Measurements from ENCODE around the gene S100A14.
A peak's percentile ranks its signal among the peaks of the same experiment; 100 is the strongest.
"Not testable (repeated sequence)": the region's sequence is repeated elsewhere in the genome, so short reads cannot be mapped to it uniquely, and the experiment has no call there.

The S100A14 gene

GRCh38 chr1:153647346-153647714 is 31.2 kb upstream of the S100A14 start:
- H3K9me3 Mint-ChIP-seq, result no peaks in the 10 kb centered on the region
- peak overlapping the region; percentile 65 for H3K27ac Mint-ChIP-seq
- H3K4me1 Mint-ChIP-seq, result peaks cover 48% of the 10 kb centered on the region
- peaks cover 50% of the 10 kb centered on the region for H3K36me3 Mint-ChIP-seq (ENCODE audit: low read depth)
- ATAC-seq (no peak), DNase-seq (no peak)
- H3K4me3 Mint-ChIP-seq, result no peak overlapping the region
- H3K27me3 Mint-ChIP-seq, result no peaks in the 10 kb centered on the region

DNA sequence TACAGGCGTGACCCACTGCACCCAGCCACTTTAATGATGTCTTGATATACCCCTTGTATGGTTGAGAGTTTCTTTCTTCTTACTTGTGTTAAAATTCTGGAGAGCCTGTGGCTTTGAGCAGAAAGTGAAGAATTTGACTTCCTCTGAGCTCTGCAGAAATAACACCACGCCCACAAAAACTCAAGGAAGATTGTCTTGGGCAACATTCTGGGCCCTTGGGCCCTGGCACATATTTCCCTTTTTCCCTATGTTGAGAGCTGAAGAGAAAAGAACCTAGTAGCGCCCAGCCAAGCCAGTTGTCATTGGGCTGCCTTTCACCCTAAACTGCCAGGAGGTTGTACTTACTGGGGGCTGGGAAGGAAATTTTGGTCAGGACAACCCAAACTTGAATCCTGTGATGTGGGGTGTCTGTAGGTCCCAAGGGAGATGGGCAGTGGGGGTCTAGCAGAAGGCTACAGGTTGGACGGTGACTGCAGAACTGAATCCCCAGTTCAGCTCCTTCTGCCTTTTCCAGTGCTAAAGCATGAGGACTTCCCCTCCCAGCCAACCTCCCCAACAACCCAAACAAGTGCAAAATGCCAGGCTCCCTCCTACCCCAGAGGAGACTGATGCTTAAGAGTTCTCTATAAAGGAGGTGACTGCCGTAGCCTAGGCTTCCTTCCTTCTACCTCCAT is 30.7 kb upstream of the S100A14 start:
- Mint-ChIP-seq H3K36me3 (ENCODE audit: low read depth) (peaks cover 55% of the 10 kb centered on the region), H3K27ac (peak overlapping the region; percentile 65), H3K4me1 (peaks cover 51% of the 10 kb centered on the region), H3K27me3 (no peaks in the 10 kb centered on the region), H3K9me3 (no peaks in the 10 kb centered on the region), H3K4me3 (no peak overlapping the region)
- no peak for DNase-seq
- ATAC-seq, result no peak

DNA sequence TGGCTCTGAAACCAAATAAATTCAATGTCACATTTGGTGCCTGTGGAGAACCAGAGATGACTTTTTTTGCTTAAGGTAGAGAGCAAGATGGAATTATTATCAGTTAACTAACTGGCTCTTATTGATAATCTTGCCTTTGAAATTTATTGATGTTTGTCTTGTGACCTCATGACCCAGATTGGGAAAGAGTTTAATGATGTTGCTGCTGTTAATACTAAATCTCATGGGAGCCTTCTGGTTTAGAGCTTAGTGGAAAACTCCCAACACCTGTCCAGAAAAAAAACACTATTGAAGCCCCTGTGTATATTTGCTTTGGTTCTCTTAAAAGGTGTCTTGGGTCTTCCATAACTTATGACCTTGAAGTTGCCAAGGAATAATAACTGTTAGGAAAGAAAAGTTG is 27.7 kb upstream of the S100A14 start:
- peaks cover 74% of the 10 kb centered on the region for H3K36me3 Mint-ChIP-seq (ENCODE audit: low read depth)
- peaks cover 47% of the 10 kb centered on the region for H3K4me1 Mint-ChIP-seq
- DNase-seq, result no peak
- H3K9me3 Mint-ChIP-seq, result no peaks in the 10 kb centered on the region
- no peak overlapping the region for H3K4me3 Mint-ChIP-seq
- no peak for ATAC-seq
- H3K27me3 Mint-ChIP-seq, result no peaks in the 10 kb centered on the region
- peak overlapping the region; percentile 40 for H3K27ac Mint-ChIP-seq

DNA sequence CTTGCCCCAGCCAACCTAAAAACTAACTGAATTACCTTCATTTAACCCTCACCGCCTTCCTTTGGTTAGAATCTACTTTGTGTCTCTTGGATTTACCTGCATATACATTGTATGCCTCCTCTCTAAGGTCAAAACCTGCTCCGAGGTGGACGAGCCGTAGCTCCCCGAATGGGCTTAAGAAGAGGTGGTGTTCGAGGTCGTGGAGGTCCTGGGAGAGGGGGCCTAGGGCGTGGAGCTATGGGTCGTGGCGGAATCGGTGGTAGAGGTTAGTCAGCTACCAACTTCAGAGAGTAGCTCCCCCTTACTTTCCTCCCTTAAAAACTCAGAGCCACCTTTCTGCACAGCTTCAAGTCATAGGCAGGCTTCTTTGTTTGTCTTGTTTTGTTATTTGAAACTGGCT is 27.0 kb upstream of the S100A14 start:
- Mint-ChIP-seq H3K9me3 (no peaks in the 10 kb centered on the region), H3K27ac (peak overlapping the region; percentile 61), H3K4me3 (no peak overlapping the region), H3K4me1 (peaks cover 40% of the 10 kb centered on the region), H3K27me3 (no peaks in the 10 kb centered on the region), H3K36me3 (ENCODE audit: low read depth) (peaks cover 78% of the 10 kb centered on the region)
- DNase-seq (no peak), ATAC-seq (no peak)

DNA sequence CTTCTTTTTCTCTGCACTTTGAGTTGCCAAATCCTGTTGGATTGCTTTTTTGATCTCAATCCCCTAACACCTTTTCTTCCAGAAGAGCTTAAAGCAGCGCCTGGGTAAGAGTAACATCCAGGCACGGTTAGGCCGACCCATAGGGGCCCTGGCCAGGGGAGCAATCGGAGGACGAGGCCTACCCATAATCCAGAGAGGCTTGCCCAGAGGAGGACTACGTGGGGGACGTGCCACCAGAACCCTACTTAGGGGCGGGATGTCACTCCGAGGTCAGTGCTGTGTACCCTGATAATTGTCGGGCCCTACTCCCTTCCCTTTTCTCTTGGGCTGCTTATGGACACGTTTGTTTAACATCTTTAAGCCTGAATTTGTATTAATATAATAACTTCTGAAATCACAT is 26.0 kb upstream of the S100A14 start:
- H3K27me3 Mint-ChIP-seq, result no peaks in the 10 kb centered on the region
- peaks cover 79% of the 10 kb centered on the region for H3K36me3 Mint-ChIP-seq (ENCODE audit: low read depth)
- H3K4me1 Mint-ChIP-seq, result peaks cover 40% of the 10 kb centered on the region
- no peaks in the 10 kb centered on the region for H3K9me3 Mint-ChIP-seq
- peak overlapping the region; percentile 7 for H3K27ac Mint-ChIP-seq
- no peak for DNase-seq
- no peak for ATAC-seq
- H3K4me3 Mint-ChIP-seq, result no peak overlapping the region

GRCh38 chr1:153640861-153641260 is 24.7 kb upstream of the S100A14 start:
- H3K9me3 Mint-ChIP-seq, result no peaks in the 10 kb centered on the region
- no peak overlapping the region for H3K27ac Mint-ChIP-seq
- no peaks in the 10 kb centered on the region for H3K27me3 Mint-ChIP-seq
- peaks cover 80% of the 10 kb centered on the region for H3K36me3 Mint-ChIP-seq (ENCODE audit: low read depth)
- H3K4me1 Mint-ChIP-seq, result peaks cover 45% of the 10 kb centered on the region
- H3K4me3 Mint-ChIP-seq, result no peak overlapping the region
- DNase-seq, result no peak
- ATAC-seq, result no peak

GRCh38 chr1:153640213-153640612 is 24.1 kb upstream of the S100A14 start:
- not testable (repeated sequence) for H3K4me3 Mint-ChIP-seq, DNase-seq, H3K9me3 Mint-ChIP-seq, H3K27me3 Mint-ChIP-seq, H3K27ac Mint-ChIP-seq, ATAC-seq
- Mint-ChIP-seq H3K4me1 (peaks cover 48% of the 10 kb centered on the region), H3K36me3 (ENCODE audit: low read depth) (peaks cover 77% of the 10 kb centered on the region)

DNA sequence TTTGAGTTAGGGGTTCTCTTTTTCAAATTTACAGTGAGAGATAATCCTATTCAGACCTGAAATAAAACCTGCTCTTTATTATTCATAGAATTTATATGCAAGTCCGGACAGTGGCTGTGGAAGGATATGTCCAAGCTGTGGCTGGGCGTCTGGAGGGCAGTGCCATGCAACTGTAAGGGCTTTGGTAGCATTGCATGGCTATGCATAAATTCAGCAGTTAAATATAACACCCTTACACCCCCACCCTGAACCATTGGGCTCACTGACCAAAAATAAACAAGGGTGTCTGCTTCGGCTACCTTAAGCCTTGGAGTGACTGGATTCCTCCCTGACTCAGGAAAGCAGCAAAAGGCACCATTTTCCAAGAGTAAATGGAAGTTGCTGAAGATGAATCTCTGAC is 23.2 kb upstream of the S100A14 start:
- Mint-ChIP-seq H3K4me1 (peaks cover 43% of the 10 kb centered on the region), H3K27ac (no peak overlapping the region), H3K27me3 (no peaks in the 10 kb centered on the region), H3K9me3 (no peaks in the 10 kb centered on the region), H3K4me3 (no peak overlapping the region), H3K36me3 (ENCODE audit: low read depth) (peaks cover 73% of the 10 kb centered on the region)
- no peak for ATAC-seq
- no peak for DNase-seq

DNA sequence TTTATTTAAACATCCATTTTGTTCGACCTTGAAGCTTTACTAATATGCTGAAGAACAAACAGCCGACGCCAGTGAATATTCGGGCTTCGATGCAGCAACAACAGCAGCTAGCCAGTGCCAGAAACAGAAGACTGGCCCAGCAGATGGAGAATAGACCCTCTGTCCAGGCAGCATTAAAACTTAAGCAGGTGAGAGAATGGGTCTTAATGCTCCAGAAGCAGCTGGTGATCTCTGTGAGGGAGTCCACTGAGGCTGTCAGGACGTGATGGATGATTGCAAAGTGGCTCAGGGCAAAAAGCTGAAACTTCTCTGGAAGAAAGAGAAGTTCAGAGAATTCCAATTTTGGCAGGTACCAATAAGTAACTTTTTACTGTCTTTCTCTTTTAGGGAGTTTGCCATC is 22.1 kb upstream of the S100A14 start:
- ATAC-seq (no peak), DNase-seq (no peak)
- H3K27me3 Mint-ChIP-seq, result no peaks in the 10 kb centered on the region
- H3K9me3 Mint-ChIP-seq, result peaks cover 1% of the 10 kb centered on the region
- H3K36me3 Mint-ChIP-seq (ENCODE audit: low read depth), result peaks cover 64% of the 10 kb centered on the region
- no peak overlapping the region for H3K4me3 Mint-ChIP-seq
- peaks cover 43% of the 10 kb centered on the region for H3K4me1 Mint-ChIP-seq
- no peak overlapping the region for H3K27ac Mint-ChIP-seq

DNA sequence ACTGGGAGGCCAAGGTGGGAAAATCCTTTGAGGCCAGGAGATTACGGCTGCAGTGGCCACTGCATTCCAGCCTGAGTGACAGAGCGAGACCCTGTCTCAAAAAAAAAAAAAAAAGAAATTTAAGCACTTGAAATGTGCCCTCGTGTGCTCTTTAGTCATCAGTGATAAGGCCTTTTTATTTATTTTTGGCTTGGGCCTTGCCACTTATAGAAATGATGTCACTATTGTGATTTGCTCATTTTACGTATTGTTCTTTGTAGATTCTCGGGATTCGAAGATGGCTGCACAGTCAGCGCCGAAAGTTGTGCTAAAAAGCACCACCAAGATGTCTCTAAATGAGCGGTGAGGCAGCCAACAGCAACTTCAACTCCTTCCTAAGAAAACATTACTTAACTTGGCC is 20.2 kb upstream of the S100A14 start:
- Mint-ChIP-seq H3K27me3 (no peaks in the 10 kb centered on the region), H3K9me3 (peaks cover 4% of the 10 kb centered on the region), H3K4me3 (peak overlapping the region; percentile 100), H3K4me1 (peaks cover 48% of the 10 kb centered on the region), H3K36me3 (ENCODE audit: low read depth) (peaks cover 47% of the 10 kb centered on the region), H3K27ac (peak overlapping the region; percentile 90)
- DNase-seq, result no peak
- no peak for ATAC-seq

DNA sequence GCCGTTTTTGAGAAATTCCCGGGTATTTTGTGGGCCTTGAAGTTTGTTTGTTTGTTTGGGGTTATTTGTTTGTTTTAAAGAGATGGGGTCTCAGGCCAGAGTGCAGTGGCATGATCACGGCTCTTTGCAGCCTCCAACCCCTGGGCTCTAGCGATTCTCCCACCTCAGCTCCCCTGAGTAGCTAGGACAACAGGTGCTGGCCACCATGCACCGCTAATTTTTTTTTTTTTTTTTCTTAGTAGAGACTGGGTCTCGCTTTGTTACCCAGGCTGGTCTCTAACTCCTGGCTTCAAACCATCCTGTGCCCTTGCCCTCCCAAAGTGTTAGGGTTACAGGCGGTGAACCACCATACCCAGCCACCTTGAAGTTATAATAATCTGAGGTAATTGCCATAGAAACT is 19.7 kb upstream of the S100A14 start:
- Mint-ChIP-seq H3K9me3 (peaks cover 4% of the 10 kb centered on the region), H3K4me1 (peaks cover 46% of the 10 kb centered on the region), H3K4me3 (peak overlapping the region; percentile 100), H3K36me3 (ENCODE audit: low read depth) (peaks cover 43% of the 10 kb centered on the region), H3K27ac (peak overlapping the region; percentile 90), H3K27me3 (no peaks in the 10 kb centered on the region)
- no peak for ATAC-seq
- no peak for DNase-seq

GRCh38 chr1:153633754-153634665 is 17.9 kb upstream of the S100A14 start, which contains the start of gene CHTOP:
CHTOP (plus strand) TSS chr1:153634066; CDS start chr1:153636589, 2,523 bp downstream.
- Mint-ChIP-seq H3K4me1 (peaks cover 49% of the 10 kb centered on the region), H3K27me3 (no peaks in the 10 kb centered on the region), H3K27ac (peak within 1 kb of the TSS; percentile 100), H3K9me3 (peaks cover 4% of the 10 kb centered on the region), H3K36me3 (ENCODE audit: low read depth) (peaks cover 35% of the 10 kb centered on the region), H3K4me3 (peak within 1 kb of the TSS; percentile 100)
- DNase-seq, result peak; percentile 97
- peak; percentile 91 for ATAC-seq

DNA sequence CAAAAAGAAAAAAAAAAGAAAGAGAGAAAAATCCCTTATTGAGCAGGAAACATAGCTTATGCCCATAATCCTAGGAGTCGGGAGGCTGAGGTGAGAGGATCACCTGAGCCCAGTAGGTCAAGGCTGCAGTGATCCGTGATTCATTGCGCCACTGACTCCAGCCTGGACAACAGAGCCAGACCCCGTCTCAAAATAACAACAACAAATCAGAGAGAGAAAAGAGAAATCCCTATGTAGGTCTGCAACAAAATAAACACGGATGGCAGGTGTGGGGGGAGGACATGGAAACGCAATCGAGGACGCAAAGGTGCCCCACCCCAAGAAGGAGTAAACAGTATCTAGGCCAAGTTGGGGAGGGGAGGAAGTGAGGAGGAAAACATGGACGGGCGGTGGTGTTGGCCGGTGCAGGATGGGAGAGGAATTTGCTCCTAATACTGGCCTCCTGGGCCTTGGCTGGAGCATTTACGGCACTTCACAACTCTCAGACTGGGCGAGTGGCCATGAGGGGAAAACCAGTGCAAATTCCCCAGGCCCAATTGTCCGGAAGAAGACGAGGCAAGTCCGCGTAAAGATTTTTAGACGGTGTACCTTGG is 17.1 kb upstream of the S100A14 start:
- Mint-ChIP-seq H3K4me3 (peak overlapping the region; percentile 100), H3K4me1 (peaks cover 51% of the 10 kb centered on the region), H3K36me3 (ENCODE audit: low read depth) (peaks cover 30% of the 10 kb centered on the region), H3K9me3 (peaks cover 4% of the 10 kb centered on the region), H3K27ac (peak overlapping the region; percentile 100), H3K27me3 (no peaks in the 10 kb centered on the region)
- no peak for DNase-seq
- no peak for ATAC-seq

DNA sequence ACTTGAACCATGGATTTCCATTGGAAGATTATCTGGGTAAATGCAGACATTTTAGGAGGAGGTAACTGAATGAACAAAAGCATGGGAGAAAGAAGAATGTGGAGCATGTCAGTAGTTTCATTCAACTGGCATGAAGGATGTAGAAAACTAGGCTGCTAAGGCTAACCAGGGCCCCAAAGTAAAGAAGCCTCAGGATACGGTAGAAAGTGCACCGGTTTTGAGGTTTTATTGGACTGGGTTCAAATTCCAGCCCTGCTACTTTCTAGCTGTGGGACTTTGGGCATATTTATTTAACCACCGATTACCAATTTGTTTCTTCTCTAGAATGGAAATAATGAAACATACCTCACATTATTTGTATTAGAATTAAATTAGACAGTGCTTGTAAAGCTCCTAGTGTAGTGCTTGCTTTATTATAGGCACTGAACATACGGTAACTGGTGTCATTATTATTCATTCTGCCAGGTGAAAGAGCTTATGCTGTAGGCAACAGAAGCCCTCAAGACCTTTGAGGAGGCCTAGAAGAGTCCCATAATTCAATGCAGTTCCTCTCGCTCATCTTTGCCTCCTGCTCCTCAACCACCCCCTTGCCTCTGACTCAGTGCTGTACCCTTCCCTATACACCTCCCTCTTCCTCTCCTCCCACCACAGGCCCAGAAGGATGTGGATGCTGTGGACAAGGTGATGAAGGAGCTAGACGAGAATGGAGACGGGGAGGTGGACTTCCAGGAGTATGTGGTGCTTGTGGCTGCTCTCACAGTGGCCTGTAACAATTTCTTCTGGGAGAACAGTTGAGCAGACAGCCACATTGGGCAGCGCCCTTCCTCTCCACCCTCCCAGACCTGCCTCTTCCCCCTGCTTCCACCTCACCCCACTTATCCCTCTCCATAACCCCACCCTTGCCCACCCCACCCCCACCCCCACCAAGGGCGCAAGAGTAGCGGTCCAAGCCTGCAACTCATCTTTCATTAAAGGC is 15.2 kb upstream of the S100A14 start:
- peaks cover 41% of the 10 kb centered on the region for H3K4me1 Mint-ChIP-seq
- peaks cover 16% of the 10 kb centered on the region for H3K36me3 Mint-ChIP-seq (ENCODE audit: low read depth)
- peak; percentile 44 for ATAC-seq
- peak overlapping the region; percentile 83 for H3K27ac Mint-ChIP-seq
- H3K9me3 Mint-ChIP-seq, result peaks cover 4% of the 10 kb centered on the region
- peaks cover 8% of the 10 kb centered on the region for H3K27me3 Mint-ChIP-seq
- no peak for DNase-seq
- no peak overlapping the region for H3K4me3 Mint-ChIP-seq
